Tibial nerve (tissue), 4 donors: ENCODE data around the gene AKAP6.

Experiments
- EP300 ChIP-seq, 2 donors: sonication (generic); formaldehyde crosslinking; IDR thresholded peaks; one replicate each; pipeline ENCODE4 v1.6.1; 2017; ENCODE audit warnings: antibody characterized with exemption in 2 of 2, mild to moderate bottlenecking in 1 of 2
- POLR2A ChIP-seq, 2 donors: fragments of 450-650 bp; IDR thresholded peaks; one replicate each; pipeline ENCODE4 v1.6.1; 2017; ENCODE audit warnings: antibody characterized with exemption in 2 of 2, mild to moderate bottlenecking in 2 of 2, moderate library complexity in 2 of 2
- TF ChIP-seq, protein P1 (sequence below), 5 experiments: fragments of 200-600 bp in 3 of 5; fragments of 450-650 bp in 2 of 5; sonication (generic) in 3 of 5; IDR thresholded peaks; one replicate each; pipeline ENCODE4 v1.5.1; 2016 to 2019; ENCODE audit warnings: antibody characterized with exemption in 5 of 5, mild to moderate bottlenecking in 3 of 5, moderate library complexity in 2 of 5

- TF ChIP-seq POLR2A (IDR thresholded peaks at IDR 0.05) (no peak), EP300 (IDR thresholded peaks at IDR 0.05) (no peak)
- TF ChIP-seq, protein P1, sequence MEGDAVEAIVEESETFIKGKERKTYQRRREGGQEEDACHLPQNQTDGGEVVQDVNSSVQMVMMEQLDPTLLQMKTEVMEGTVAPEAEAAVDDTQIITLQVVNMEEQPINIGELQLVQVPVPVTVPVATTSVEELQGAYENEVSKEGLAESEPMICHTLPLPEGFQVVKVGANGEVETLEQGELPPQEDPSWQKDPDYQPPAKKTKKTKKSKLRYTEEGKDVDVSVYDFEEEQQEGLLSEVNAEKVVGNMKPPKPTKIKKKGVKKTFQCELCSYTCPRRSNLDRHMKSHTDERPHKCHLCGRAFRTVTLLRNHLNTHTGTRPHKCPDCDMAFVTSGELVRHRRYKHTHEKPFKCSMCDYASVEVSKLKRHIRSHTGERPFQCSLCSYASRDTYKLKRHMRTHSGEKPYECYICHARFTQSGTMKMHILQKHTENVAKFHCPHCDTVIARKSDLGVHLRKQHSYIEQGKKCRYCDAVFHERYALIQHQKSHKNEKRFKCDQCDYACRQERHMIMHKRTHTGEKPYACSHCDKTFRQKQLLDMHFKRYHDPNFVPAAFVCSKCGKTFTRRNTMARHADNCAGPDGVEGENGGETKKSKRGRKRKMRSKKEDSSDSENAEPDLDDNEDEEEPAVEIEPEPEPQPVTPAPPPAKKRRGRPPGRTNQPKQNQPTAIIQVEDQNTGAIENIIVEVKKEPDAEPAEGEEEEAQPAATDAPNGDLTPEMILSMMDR (IDR thresholded peaks at IDR 0.05) = no peak
These were observed 359.8 kb downstream of the AKAP6 start for GRCh38 chr14:32688941-32689340.
